Measurements from ENCODE around the gene ANOS1.

The ANOS1 gene

DNA sequence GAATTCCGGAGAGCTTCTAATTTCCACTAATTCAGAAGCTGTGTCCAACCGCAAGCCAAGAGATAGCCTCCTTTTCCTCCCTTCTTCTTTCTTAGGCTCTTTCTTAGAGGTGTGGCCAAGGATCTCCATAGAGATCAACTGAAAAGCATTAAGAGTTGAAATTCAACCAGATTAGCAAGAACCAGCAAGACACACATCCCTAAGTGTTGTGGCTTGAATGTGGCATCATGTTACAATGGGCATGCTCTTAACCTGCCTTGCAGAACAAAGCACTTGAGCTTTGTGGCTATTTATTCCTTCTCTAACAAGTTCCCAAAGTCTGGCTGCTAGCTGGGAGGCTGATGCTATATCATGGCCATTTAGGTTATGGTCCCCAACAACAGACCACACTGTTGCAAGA is 10.4 kb downstream of the ANOS1 start:
- TF ChIP-seq CTCF (IDR thresholded peaks at IDR 0.05; ENCODE audit: low read depth, low read length, missing control alignments) = no peak
- H3K4me3 ChIP-seq (ENCODE audit: low read depth, low read length) = no peak overlapping the region
- in situ Hi-C loops (cut with HindIII; ENCODE audit: low sequenced_read_pairs) = no loop called here
- no peak for DNase-seq (ENCODE audit: low read depth)

- no peak overlapping the region for H3K4me3 ChIP-seq (ENCODE audit: low read depth, low read length)
- in situ Hi-C loops (cut with HindIII; ENCODE audit: low sequenced_read_pairs) = no loop called here
Measured at GRCh38 chrX:8720136-8720535, 11.8 kb downstream of the ANOS1 start.

DNA sequence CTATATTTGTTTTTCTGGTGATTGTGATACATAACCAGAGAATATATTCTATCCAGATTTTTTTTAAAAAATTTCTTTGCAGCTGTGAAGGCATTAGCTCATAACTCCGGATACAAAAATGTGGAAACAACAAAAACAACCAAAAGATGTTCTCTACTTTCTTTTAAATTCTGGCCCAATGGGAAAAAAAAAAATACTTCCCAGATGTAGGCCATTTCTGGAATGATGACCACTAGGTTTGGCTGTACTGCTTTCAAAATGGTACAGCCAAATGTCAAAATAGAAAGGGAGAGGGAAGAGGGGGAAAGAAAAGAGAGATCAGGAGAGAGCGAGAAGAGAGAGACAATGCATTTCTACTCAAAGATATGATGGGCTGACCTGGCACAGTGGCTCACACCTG is 14.6 kb downstream of the ANOS1 start:
- in situ Hi-C loops (cut with HindIII; ENCODE audit: low sequenced_read_pairs) = no loop called here
- H3K4me3 ChIP-seq (ENCODE audit: low read depth, low read length) = no peak overlapping the region
- TF ChIP-seq CTCF (IDR thresholded peaks at IDR 0.05; ENCODE audit: low read depth, low read length, missing control alignments) = no peak
- no peak for DNase-seq (ENCODE audit: low read depth)

More at GRCh38 chrX:8720136-8720535, 11.8 kb downstream of the ANOS1 start:
- no peak for DNase-seq (ENCODE audit: low read depth)
- TF ChIP-seq CTCF (IDR thresholded peaks at IDR 0.05; ENCODE audit: low read depth, low read length, missing control alignments) = no peak

DNA sequence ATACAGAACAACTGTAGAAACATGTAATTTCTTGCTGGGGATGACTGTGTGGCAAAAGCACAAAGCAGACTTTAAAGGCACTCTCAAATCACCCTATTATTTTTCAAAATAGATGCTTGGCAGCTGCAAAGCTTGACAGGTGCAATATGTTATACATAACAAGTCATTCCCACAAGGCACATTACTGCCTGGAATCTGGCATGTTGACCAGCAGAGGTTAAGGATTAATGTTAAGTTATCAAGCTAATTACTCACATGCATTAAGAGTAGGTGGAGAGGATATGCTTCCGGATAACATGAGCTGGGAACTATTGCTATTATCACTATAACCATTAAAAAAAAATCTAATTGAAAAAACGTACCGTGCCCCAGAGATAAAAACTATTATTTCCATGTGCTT is 17.8 kb downstream of the ANOS1 start:
- in situ Hi-C loops (cut with HindIII; ENCODE audit: low sequenced_read_pairs) = no loop called here
- TF ChIP-seq CTCF (IDR thresholded peaks at IDR 0.05; ENCODE audit: low read depth, low read length, missing control alignments) = no peak
- no peak for DNase-seq (ENCODE audit: low read depth)
- no peak overlapping the region for H3K4me3 ChIP-seq (ENCODE audit: low read depth, low read length)

GRCh38 chrX:8711401-8711800 is 20.5 kb downstream of the ANOS1 start:
- in situ Hi-C loops (cut with HindIII; ENCODE audit: low sequenced_read_pairs) = no loop called here
- TF ChIP-seq CTCF (IDR thresholded peaks at IDR 0.05; ENCODE audit: low read depth, low read length, missing control alignments) = no peak
- H3K4me3 ChIP-seq (ENCODE audit: low read depth, low read length) = no peak overlapping the region
- DNase-seq (ENCODE audit: low read depth) = no peak

DNA sequence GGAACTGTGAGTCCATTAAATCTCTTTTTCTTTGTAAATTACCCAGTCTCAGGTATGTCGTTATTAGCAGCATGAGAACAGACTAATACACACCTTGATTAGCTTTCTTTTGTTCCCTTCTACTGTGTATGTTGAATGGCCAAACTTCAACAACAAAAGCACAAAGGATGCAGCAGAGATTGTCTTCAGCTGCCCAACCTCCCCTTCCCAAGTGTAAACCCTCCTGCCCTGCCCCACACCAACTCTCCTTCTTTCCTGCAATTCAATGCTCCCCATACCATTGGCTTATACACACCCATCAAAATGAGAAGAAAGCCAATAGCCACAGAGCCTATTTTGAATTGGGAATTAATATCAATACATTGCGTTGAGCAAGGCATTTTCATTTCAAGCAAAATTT is 27.8 kb downstream of the ANOS1 start:
- in situ Hi-C loops (cut with HindIII; ENCODE audit: low sequenced_read_pairs) = no loop called here
- DNase-seq (ENCODE audit: low read depth) = no peak
- TF ChIP-seq CTCF (IDR thresholded peaks at IDR 0.05; ENCODE audit: low read depth, low read length, missing control alignments) = no peak
- no peak overlapping the region for H3K4me3 ChIP-seq (ENCODE audit: low read depth, low read length)

- no peak for TF ChIP-seq CTCF (IDR thresholded peaks at IDR 0.05; ENCODE audit: low read depth, low read length, missing control alignments)
- peak; percentile 29 for DNase-seq (ENCODE audit: low read depth)
- no peak overlapping the region for H3K4me3 ChIP-seq (ENCODE audit: low read depth, low read length)
- in situ Hi-C loops (cut with HindIII; ENCODE audit: low sequenced_read_pairs) = no loop called here
Measured at GRCh38 chrX:8692871-8693270, 39.1 kb downstream of the ANOS1 start.

All from astrocyte of the cerebellum (primary cell).